Esophagus squamous epithelium (tissue), 5 donors: Measurements from ENCODE around the gene LACC1. TPM values are rescaled to one million over a fixed set of nuclear protein-coding genes. Genes with fewer than 3 reads are reported as not detected.

Experiments used
- DNase-seq: peaks from one replicate; lab custom pipeline; 2025; lab: John Stamatoyannopoulos, UW
- H3K27ac ChIP-seq, 4 donors: fragments of 200-600 bp; sonication (generic); one replicate each; pipeline ENCODE4 v1.5.1; 2016 to 2019; ENCODE audit warnings: mild to moderate bottlenecking in 1 of 4
- H3K27me3 ChIP-seq, 4 donors: fragments of 200-600 bp; sonication (generic); 1 replicate in 3 of 4; 2 replicates in 1 of 4; pipeline versions ENCODE4 v1.5.1 to v1.6.0; 2017 to 2021; ENCODE audit warnings: antibody characterized with exemption in 1 of 4
- H3K36me3 ChIP-seq, 3 donors: fragments of 200-600 bp; sonication (generic); one replicate each; pipeline ENCODE4 v1.5.1; 2016 to 2019
- H3K4me1 ChIP-seq, 3 donors: fragments of 200-600 bp; sonication (generic); one replicate each; pipeline ENCODE4 v1.5.1; 2017 to 2019
- H3K4me3 ChIP-seq, 4 donors: fragments of 200-600 bp; sonication (generic); 1 replicate in 3 of 4; 2 replicates in 1 of 4; pipeline ENCODE4 v1.5.1; 2016 to 2019; ENCODE audit warnings: mild to moderate bottlenecking in 2 of 4, moderate library complexity in 1 of 4
- H3K9me3 ChIP-seq, 3 donors: fragments of 200-600 bp; sonication (generic); one replicate each; pipeline ENCODE4 v1.5.1; 2016 to 2019
- CTCF ChIP-seq, 6 experiments: fragments of 450-650 bp in 4 of 6; fragments of 200-600 bp in 2 of 6; sonication (generic) in 2 of 6; IDR thresholded peaks; one replicate each; pipeline ENCODE4 v1.5.1; 2016 to 2019; ENCODE audit warnings: antibody characterized with exemption in 6 of 6, mild to moderate bottlenecking in 4 of 6, moderate library complexity in 4 of 6
- POLR2A ChIP-seq, 4 donors: fragments of 450-650 bp; IDR thresholded peaks; one replicate each; pipeline ENCODE4 v1.6.1; 2017; ENCODE audit warnings: antibody characterized with exemption in 4 of 4, mild to moderate bottlenecking in 4 of 4, moderate library complexity in 3 of 4
- WGBS, 2 donors: methylation state at CpG; one replicate each; pipeline ENCODE4 v1.1.5; 2018; 5-methylcytosine and 5-hydroxymethylcytosine counted together
- intact Hi-C: fragments of 100-400 bp; cut with DNase I; formaldehyde crosslinking; loops from one replicate; pipeline ENCODE4 v1.15.0; 2022
- total RNA-seq, 4 donors: library from RNA; depleted of rRNA; stranded (reverse); fragments of >200 nt; gene quantifications; one replicate each; pipeline ENCODE4 v1.1.0, GENCODE V29; 2016
- donor health status: DM: yes; HTN: yes; CAD: no.

The LACC1 gene
- total RNA-seq, 4 donors from 2014 or later: 3.3 to 15.3 (median 9.9) TPM

DNA sequence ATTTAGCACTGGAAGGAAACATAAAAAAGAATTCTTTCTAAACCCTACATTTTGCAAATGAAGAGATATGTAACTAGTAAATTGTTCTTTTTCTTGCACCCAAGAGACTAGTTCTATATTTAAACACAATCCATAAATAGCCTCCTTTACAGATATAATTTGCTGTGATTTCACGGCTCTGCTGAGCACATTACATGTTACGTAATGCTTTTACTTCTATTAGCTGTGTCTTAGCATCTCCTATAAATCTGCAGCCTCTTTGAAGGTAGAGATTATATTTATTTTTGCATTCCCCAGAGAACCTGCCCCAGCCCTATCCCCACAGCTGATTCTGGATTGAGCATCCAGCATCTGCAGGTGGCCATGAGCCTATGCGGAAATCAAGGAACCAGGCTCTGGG, 32.2 kb downstream of the LACC1 start:
- TF ChIP-seq POLR2A (IDR thresholded peaks at IDR 0.05) (no peak), CTCF (IDR thresholded peaks at IDR 0.05) (no peak)
- Histone ChIP-seq H3K4me3 (no peak overlapping the region), H3K27ac (no peak overlapping the region), H3K9me3 (no peaks in the 10 kb centered on the region), H3K36me3 (no peaks in the 10 kb centered on the region), H3K4me1 (peaks cover 0 to 10% (median 0%) of the 10 kb centered on the region in 3 donors), H3K27me3 (peaks cover 0 to 3% (median 0%) of the 10 kb centered on the region in 4 donors)
- no peak for DNase-seq
- WGBS, 2 donors: 60 to 63% methylated on average over 2 to 3 of the region's 3 CpGs
- intact Hi-C loops: no loop called here

- no peak overlapping the region for H3K27ac ChIP-seq
- H3K27me3 ChIP-seq: no peaks in the 10 kb centered on the region
- no peak for DNase-seq
- WGBS, 2 donors: 66 to 67% methylated on average over 3 to 6 of the region's 6 CpGs
- TF ChIP-seq CTCF (IDR thresholded peaks at IDR 0.05) (no peak), POLR2A (IDR thresholded peaks at IDR 0.05) (no peak)
- peaks cover 0 to 4% (median 0%) of the 10 kb centered on the region in 3 donors for H3K4me1 ChIP-seq
- no peaks in the 10 kb centered on the region for H3K36me3 ChIP-seq
- intact Hi-C loops: no loop called here
- no peak overlapping the region for H3K4me3 ChIP-seq
- no peaks in the 10 kb centered on the region for H3K9me3 ChIP-seq
Measured at GRCh38 chr13:43915451-43915850, 35.7 kb downstream of the LACC1 start.

DNA sequence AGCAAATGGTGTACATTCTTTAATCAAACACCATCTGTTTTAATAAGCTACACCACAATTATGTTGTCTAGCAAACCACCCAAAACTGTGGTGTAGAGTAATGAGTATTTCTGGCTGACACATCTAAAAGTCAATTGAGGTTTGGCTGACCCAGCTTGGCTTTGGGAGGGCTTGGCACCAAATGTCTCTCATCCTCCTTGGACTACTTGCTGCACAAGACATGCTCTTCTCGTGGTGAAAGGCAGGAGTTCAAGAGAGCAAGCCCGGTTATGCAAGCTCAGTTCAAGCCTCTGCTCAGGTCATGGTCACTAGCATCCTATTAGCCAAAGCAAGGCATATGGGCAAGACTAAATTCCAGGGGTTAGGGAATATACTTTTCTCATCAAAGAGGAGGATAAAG, 37.1 kb downstream of the LACC1 start:
- H3K4me1 ChIP-seq: peaks cover 0 to 4% (median 0%) of the 10 kb centered on the region in 3 donors
- no peak overlapping the region for H3K27ac ChIP-seq
- intact Hi-C loops: no loop called here
- no peak overlapping the region for H3K4me3 ChIP-seq
- TF ChIP-seq CTCF (IDR thresholded peaks at IDR 0.05): no peak
- H3K36me3 ChIP-seq: no peaks in the 10 kb centered on the region
- 7 to 35% methylated on average over 2 of the region's 2 CpGs for WGBS, 2 donors
- DNase-seq: no peak
- no peaks in the 10 kb centered on the region for H3K27me3 ChIP-seq
- no peaks in the 10 kb centered on the region for H3K9me3 ChIP-seq

DNA sequence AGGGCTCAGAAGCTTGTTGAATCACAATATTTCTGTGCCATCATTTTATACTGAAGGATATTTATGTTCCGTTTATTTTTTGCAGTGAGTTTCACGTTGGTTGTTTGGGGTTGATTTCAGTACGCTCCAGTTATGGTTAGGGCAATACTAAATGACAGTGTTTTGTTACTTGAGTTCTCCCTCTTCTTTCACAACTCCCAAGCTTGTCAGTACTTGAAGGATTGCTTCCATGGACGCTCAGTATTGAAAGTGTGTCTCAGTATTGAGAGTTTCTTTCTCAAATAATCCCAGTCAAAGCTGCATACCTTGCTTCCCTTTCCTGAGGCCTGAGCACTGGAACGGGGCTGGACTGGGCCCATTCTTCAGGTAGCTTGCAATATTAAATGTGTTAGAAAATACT, 38.9 kb downstream of the LACC1 start:
- Histone ChIP-seq H3K9me3 (no peaks in the 10 kb centered on the region), H3K4me3 (no peak overlapping the region), H3K27me3 (peaks cover 0 to 7% (median 0%) of the 10 kb centered on the region in 4 donors), H3K36me3 (no peaks in the 10 kb centered on the region), H3K4me1 (peaks cover 0 to 4% (median 0%) of the 10 kb centered on the region in 3 donors), H3K27ac (no peak overlapping the region)
- intact Hi-C loops: no loop called here
- DNase-seq: no peak
- 26 to 45% methylated on average over 5 of the region's 5 CpGs for WGBS, 2 donors
- no peak for TF ChIP-seq CTCF (IDR thresholded peaks at IDR 0.05)
- no peak for TF ChIP-seq POLR2A (IDR thresholded peaks at IDR 0.05)

DNA sequence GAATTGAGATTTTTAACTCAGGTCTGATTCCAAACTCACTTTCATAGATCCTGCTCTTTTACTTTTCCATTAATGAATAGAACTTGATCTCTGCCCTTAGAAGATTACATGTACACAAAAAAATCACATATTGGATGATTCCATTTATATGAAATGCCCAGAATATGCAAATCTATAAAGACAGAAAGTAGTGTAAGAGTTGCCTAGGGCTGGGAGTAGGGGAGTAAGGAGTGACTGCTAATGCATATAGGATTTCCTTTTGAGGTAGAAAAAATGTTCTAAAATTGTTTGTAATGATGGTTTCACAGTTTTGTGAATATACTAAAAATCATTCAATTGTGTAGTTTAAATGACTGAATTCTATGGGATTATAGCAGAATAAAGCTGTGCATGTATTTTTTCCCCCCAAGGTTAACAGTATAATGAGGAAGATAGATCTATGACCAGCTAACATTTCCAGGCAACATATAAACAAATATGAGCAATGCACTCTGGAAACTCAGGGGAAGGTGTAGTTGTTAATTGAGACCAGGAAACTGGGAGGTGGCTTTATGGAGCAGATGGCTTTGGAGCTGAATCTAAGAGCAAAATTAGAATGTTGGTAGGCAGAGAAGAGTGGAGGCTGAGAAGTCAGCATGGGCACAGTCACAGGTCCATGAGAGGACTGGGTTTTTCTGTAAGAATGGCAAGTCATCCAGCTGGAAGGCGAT, 41.4 kb downstream of the LACC1 start:
- no peak overlapping the region for H3K27ac ChIP-seq
- TF ChIP-seq CTCF (IDR thresholded peaks at IDR 0.05) (no peak), POLR2A (IDR thresholded peaks at IDR 0.05) (no peak)
- DNase-seq: no peak
- intact Hi-C loops: no loop called here
- H3K36me3 ChIP-seq: no peaks in the 10 kb centered on the region
- no peaks in the 10 kb centered on the region for H3K9me3 ChIP-seq
- peaks cover 0 to 4% (median 0%) of the 10 kb centered on the region in 3 donors for H3K4me1 ChIP-seq
- 90 to 91% methylated on average over 1 of the region's 1 CpG for WGBS, 2 donors
- H3K27me3 ChIP-seq: peaks cover 0 to 7% (median 0%) of the 10 kb centered on the region in 4 donors
- no peak overlapping the region for H3K4me3 ChIP-seq
